RPMI8226 (cell line): Measurements from ENCODE around the gene GRIN2A.

Experiments used
- DNase-seq: peaks from one replicate; pipeline ENCODE4 v3.0.0-alpha.2; 2015

GRIN2A gene

GRCh38 chr16:10027553-10027952 is 154.7 kb downstream of the GRIN2A start:
- no peak for DNase-seq

GRCh38 chr16:10026593-10026992 is 155.6 kb downstream of the GRIN2A start:
- DNase-seq, result no peak

- DNase-seq, result no peak
Observed at GRCh38 chr16:10022098-10022497, 160.1 kb downstream of the GRIN2A start.

GRCh38 chr16:10020866-10021265 is 161.4 kb downstream of the GRIN2A start:
- no peak for DNase-seq

- DNase-seq, result no peak
Observed at GRCh38 chr16:10016752-10017151, 165.5 kb downstream of the GRIN2A start.

- no peak for DNase-seq
Observed at GRCh38 chr16:10015397-10015796, 166.8 kb downstream of the GRIN2A start.

- DNase-seq, result no peak
Observed at GRCh38 chr16:10013774-10014173, 168.5 kb downstream of the GRIN2A start.

- no peak for DNase-seq
Observed at GRCh38 chr16:10013364-10013763, 168.9 kb downstream of the GRIN2A start.

GRCh38 chr16:10009684-10010083 is 172.5 kb downstream of the GRIN2A start:
- peak; percentile 14 for DNase-seq

- no peak for DNase-seq
Observed at GRCh38 chr16:10003486-10003885, 178.7 kb downstream of the GRIN2A start.

- DNase-seq, result no peak
Observed at GRCh38 chr16:10001258-10001775, 180.9 kb downstream of the GRIN2A start.

GRCh38 chr16:9996221-9996620 is 186.0 kb downstream of the GRIN2A start:
- DNase-seq, result no peak

- no peak for DNase-seq
Observed at GRCh38 chr16:9992441-9992840, 189.8 kb downstream of the GRIN2A start.

GRCh38 chr16:9980981-9981380 is 201.2 kb downstream of the GRIN2A start:
- DNase-seq, result no peak

GRCh38 chr16:9978160-9978725 is 204.0 kb downstream of the GRIN2A start:
- DNase-seq, result no peak

GRCh38 chr16:9977333-9977897 is 204.8 kb downstream of the GRIN2A start:
- no peak for DNase-seq

- no peak for DNase-seq
Observed at GRCh38 chr16:9976601-9977000, 205.6 kb downstream of the GRIN2A start.

- no peak for DNase-seq
Observed at GRCh38 chr16:9971907-9972306, 210.3 kb downstream of the GRIN2A start.

- no peak for DNase-seq
Observed at GRCh38 chr16:9970796-9971195, 211.4 kb downstream of the GRIN2A start.

GRCh38 chr16:9970244-9970643 is 212.0 kb downstream of the GRIN2A start:
- no peak for DNase-seq

GRCh38 chr16:9969580-9969979 is 212.6 kb downstream of the GRIN2A start:
- no peak for DNase-seq

- DNase-seq, result no peak
Observed at GRCh38 chr16:9966569-9967157, 215.6 kb downstream of the GRIN2A start.

GRCh38 chr16:9965079-9965478 is 217.1 kb downstream of the GRIN2A start:
- no peak for DNase-seq

- no peak for DNase-seq
Observed at GRCh38 chr16:9964426-9964825, 217.8 kb downstream of the GRIN2A start.

- DNase-seq, result no peak
Observed at GRCh38 chr16:9957433-9957832, 224.8 kb downstream of the GRIN2A start.
